Thyroid gland (tissue), 4 donors: Measurements from ENCODE around the gene SCRN2. TPM values are rescaled to one million over a fixed set of nuclear protein-coding genes. Genes with fewer than 3 reads are reported as not detected.

Experiments used
- DNase-seq, 2 donors: peaks; one replicate each; pipeline ENCODE4 v3.0.0-alpha.2; 2019
- H3K27ac ChIP-seq, 3 donors: fragments of 200-600 bp; sonication (generic); 1 replicate in 2 of 3; 2 replicates in 1 of 3; pipeline ENCODE4 v1.5.1; 2016 to 2019; ENCODE audit warnings: mild to moderate bottlenecking in 1 of 3, moderate library complexity in 1 of 3
- H3K27me3 ChIP-seq: fragments of 200-600 bp; sonication (generic); one replicate; pipeline ENCODE4 v1.5.1; 2019
- H3K36me3 ChIP-seq, 2 donors: fragments of 200-600 bp; sonication (generic); one replicate each; pipeline ENCODE4 v1.5.1; 2016 to 2019
- H3K4me1 ChIP-seq, 2 donors: fragments of 200-600 bp; sonication (generic); one replicate each; pipeline ENCODE4 v1.5.1; 2017 to 2019
- H3K4me3 ChIP-seq, 3 donors: fragments of 200-600 bp; sonication (generic); replicated peaks in 1 of 3; 1 replicate in 2 of 3; 2 replicates in 1 of 3; pipeline ENCODE4 v1.5.1; 2016; ENCODE audit warnings: mild to moderate bottlenecking in 1 of 3
- H3K9me3 ChIP-seq: fragments of 200-600 bp; sonication (generic); one replicate; pipeline ENCODE4 v1.5.1; 2017
- CTCF ChIP-seq, 6 experiments: fragments of 200-600 bp in 3 of 6; fragments of 450-650 bp in 3 of 6; sonication (generic) in 3 of 6; IDR thresholded peaks; one replicate each; pipeline ENCODE4 v1.5.1; 2016 to 2019; ENCODE audit warnings: antibody characterized with exemption in 6 of 6, mild to moderate bottlenecking in 2 of 6, inconsistent platforms in 1 of 6, moderate library complexity in 1 of 6
- POLR2A ChIP-seq, 2 donors: fragments of 450-650 bp; IDR thresholded peaks; one replicate each; pipeline ENCODE4 v1.6.1; 2017; ENCODE audit warnings: antibody characterized with exemption in 2 of 2, mild to moderate bottlenecking in 2 of 2, moderate library complexity in 1 of 2
- WGBS, 2 donors: methylation state at CpG; one replicate each; pipeline ENCODE4 v1.1.5; 2017; 5-methylcytosine and 5-hydroxymethylcytosine counted together
- intact Hi-C: fragments of 100-400 bp; cut with DNase I; formaldehyde crosslinking; loops from one replicate; pipeline ENCODE4 v1.15.1; 2023
- total RNA-seq, 4 donors: library from RNA; depleted of rRNA; stranded (reverse); fragments of >200 nt; gene quantifications; one replicate each; pipeline ENCODE4 v1.2.3, GENCODE V29; 2016

Gene SCRN2
- total RNA-seq, 4 donors from 2014 or later, result 37.0 to 71.5 (median 49.1) TPM

GRCh38 chr17:47816111-47816735, 24.9 kb downstream of the SCRN2 start:
- 93 to 95% methylated on average over 16 to 21 of the region's 21 CpGs for WGBS, 2 donors
- H3K27ac ChIP-seq, result no peak overlapping the region
- no peak for TF ChIP-seq CTCF (IDR thresholded peaks at IDR 0.05)
- no peak for TF ChIP-seq POLR2A (IDR thresholded peaks at IDR 0.05)
- H3K36me3 ChIP-seq, result peaks cover 18 to 45% of the 10 kb centered on the region in 2 donors
- intact Hi-C loops, result no loop called here
- no peaks in the 10 kb centered on the region for H3K9me3 ChIP-seq
- no peaks in the 10 kb centered on the region for H3K27me3 ChIP-seq
- no peak for DNase-seq
- peaks cover 16 to 19% of the 10 kb centered on the region in 2 donors for H3K4me1 ChIP-seq
- no peak overlapping the region for H3K4me3 ChIP-seq

GRCh38 chr17:47815106-47815918, 25.8 kb downstream of the SCRN2 start:
- Histone ChIP-seq H3K27ac (no peak overlapping the region), H3K36me3 (peaks cover 18 to 45% of the 10 kb centered on the region in 2 donors), H3K4me3 (no peak overlapping the region), H3K27me3 (no peaks in the 10 kb centered on the region), H3K4me1 (peaks cover 16 to 21% of the 10 kb centered on the region in 2 donors), H3K9me3 (no peaks in the 10 kb centered on the region)
- DNase-seq, result no peak
- TF ChIP-seq CTCF (IDR thresholded peaks at IDR 0.05) (no peak), POLR2A (IDR thresholded peaks at IDR 0.05) (no peak)
- 93 to 94% methylated on average over 18 to 20 of the region's 21 CpGs for WGBS, 2 donors
- intact Hi-C loops, result no loop called here

- peaks cover 22 to 49% of the 10 kb centered on the region in 2 donors for H3K36me3 ChIP-seq
- no peak for TF ChIP-seq CTCF (IDR thresholded peaks at IDR 0.05)
- TF ChIP-seq POLR2A (IDR thresholded peaks at IDR 0.05), result no peak
- no peak overlapping the region for H3K27ac ChIP-seq
- intact Hi-C loops, result no loop called here
- peaks cover 13 to 31% of the 10 kb centered on the region in 2 donors for H3K4me1 ChIP-seq
- no peaks in the 10 kb centered on the region for H3K9me3 ChIP-seq
- H3K4me3 ChIP-seq, result no peak overlapping the region
- 93 to 96% methylated on average over 10 to 19 of the region's 22 CpGs for WGBS, 2 donors
- DNase-seq, result no peak
- no peaks in the 10 kb centered on the region for H3K27me3 ChIP-seq
Observed at GRCh38 chr17:47813512-47814031, 27.5 kb downstream of the SCRN2 start.

- H3K9me3 ChIP-seq, result no peaks in the 10 kb centered on the region
- H3K27me3 ChIP-seq, result no peaks in the 10 kb centered on the region
- H3K27ac ChIP-seq, result no peak overlapping the region
- H3K4me3 ChIP-seq, result no peak overlapping the region
- no peak for DNase-seq
- peaks cover 13 to 31% of the 10 kb centered on the region in 2 donors for H3K4me1 ChIP-seq
- intact Hi-C loops, result no loop called here
- WGBS, 2 donors, result 94 to 98% methylated on average over 14 of the region's 14 CpGs
- TF ChIP-seq POLR2A (IDR thresholded peaks at IDR 0.05) (no peak), CTCF (IDR thresholded peaks at IDR 0.05) (no peak)
- H3K36me3 ChIP-seq, result peaks cover 27 to 49% of the 10 kb centered on the region in 2 donors
Observed at GRCh38 chr17:47813077-47813476, 28.0 kb downstream of the SCRN2 start.
